H9 (cell line): ENCODE data around the gene DOCK1. TPM values are rescaled to one million over a fixed set of nuclear protein-coding genes. Genes with fewer than 3 reads are reported as not detected.

ENCODE experiments used
- DNase-seq: peaks from one replicate; pipeline ENCODE4 v3.0.0-alpha.2; 2017
- H2AFZ ChIP-seq: one replicate; pipeline ENCODE4 v1.6.1; 2013; ENCODE audit warnings: mild to moderate bottlenecking, low read length, control low read depth, moderate library complexity
- H2AK5ac ChIP-seq: 2 replicates; pipeline ENCODE4 v1.6.1; 2013; ENCODE audit warnings: low read length, control low read depth, mixed read lengths; ENCODE audit not compliant: insufficient read length
- H2BK120ac ChIP-seq: one replicate; pipeline ENCODE4 v1.6.1; 2013; ENCODE audit warnings: low read depth, mild to moderate bottlenecking, low read length, control low read depth, inconsistent platforms; ENCODE audit not compliant: poor library complexity, severe bottlenecking
- H2BK12ac ChIP-seq: 2 replicates; pipeline ENCODE4 v1.6.1; 2013; ENCODE audit warnings: low read length, control low read depth, mixed read lengths, low read depth; ENCODE audit not compliant: insufficient read length
- H2BK15ac ChIP-seq: 2 replicates; pipeline ENCODE4 v1.6.1; 2013; ENCODE audit warnings: low read depth, low read length, control low read depth
- H2BK20ac ChIP-seq: one replicate; pipeline ENCODE4 v1.6.1; 2013; ENCODE audit warnings: low read depth, mild to moderate bottlenecking, low read length, control low read depth, inconsistent platforms; ENCODE audit not compliant: poor library complexity, severe bottlenecking
- H2BK5ac ChIP-seq: 2 replicates; pipeline ENCODE4 v1.6.1; 2013; ENCODE audit warnings: low read length, control low read depth, mixed read lengths; ENCODE audit not compliant: insufficient read length
- H3K14ac ChIP-seq: 2 replicates; pipeline ENCODE4 v1.6.1; 2013; ENCODE audit warnings: low read length, control low read depth; ENCODE audit not compliant: insufficient read depth
- H3K18ac ChIP-seq: 2 replicates; pipeline ENCODE4 v1.6.1; 2013; ENCODE audit warnings: low read depth, mild to moderate bottlenecking, mixed read lengths, low read length, control low read depth; ENCODE audit not compliant: insufficient read length
- H3K23ac ChIP-seq: 2 replicates; pipeline ENCODE4 v1.6.1; 2013; ENCODE audit warnings: low read length, control low read depth, mixed read lengths, low read depth; ENCODE audit not compliant: insufficient read length
- H3K23me2 ChIP-seq: 2 replicates; pipeline ENCODE4 v1.6.1; 2013; ENCODE audit warnings: low read depth, mild to moderate bottlenecking, mixed read lengths, low read length, control low read depth; ENCODE audit not compliant: insufficient read length, poor library complexity, severe bottlenecking
- H3K27ac ChIP-seq: 2 replicates; pipeline ENCODE4 v1.5.1; 2013; ENCODE audit warnings: low read length, control low read depth, mixed read lengths, low read depth; ENCODE audit not compliant: insufficient read length
- H3K27me3 ChIP-seq: 2 replicates; pipeline ENCODE4 v1.6.1; 2013; ENCODE audit warnings: low read length, control low read depth, inconsistent platforms; ENCODE audit not compliant: insufficient read depth
- H3K4ac ChIP-seq: 2 replicates; pipeline ENCODE4 v1.6.1; 2013; ENCODE audit warnings: low read depth, mild to moderate bottlenecking, control low read depth, inconsistent platforms, low read length, moderate library complexity
- H3K4me1 ChIP-seq: 2 replicates; pipeline ENCODE4 v1.6.1; 2013; ENCODE audit warnings: low read length, control low read depth, inconsistent platforms; ENCODE audit not compliant: insufficient read depth
- H3K4me2 ChIP-seq: 2 replicates; pipeline ENCODE4 v1.6.1; 2013; ENCODE audit warnings: low read length, control low read depth, mixed read lengths; ENCODE audit not compliant: insufficient read length, insufficient read depth
- H3K56ac ChIP-seq: 2 replicates; pipeline ENCODE4 v1.6.1; 2013; ENCODE audit warnings: low read depth, mild to moderate bottlenecking, mixed read lengths, low read length, control low read depth; ENCODE audit not compliant: insufficient read length
- H3K79me1 ChIP-seq: 2 replicates; pipeline ENCODE4 v1.6.1; 2013; ENCODE audit warnings: low read depth, mild to moderate bottlenecking, moderate library complexity, low read length, control low read depth, inconsistent platforms; ENCODE audit not compliant: insufficient read depth, poor library complexity, severe bottlenecking
- H3K79me2 ChIP-seq: 2 replicates; pipeline ENCODE4 v1.6.1; 2013; ENCODE audit warnings: low read length, control low read depth, inconsistent platforms; ENCODE audit not compliant: insufficient read depth
- H3K9ac ChIP-seq: 2 replicates; pipeline ENCODE4 v1.6.1; 2013; ENCODE audit warnings: low read length, control low read depth, mixed read lengths; ENCODE audit not compliant: insufficient read length; ENCODE audit errors: extremely low read depth
- H3K9me3 ChIP-seq: one replicate; pipeline ENCODE4 v1.6.1; 2013; ENCODE audit warnings: low read depth, low read length, inconsistent platforms; ENCODE audit not compliant: control insufficient read depth
- H3T11ph ChIP-seq: one replicate; pipeline ENCODE4 v1.6.1; 2013; ENCODE audit warnings: mild to moderate bottlenecking, low read length, control low read depth, inconsistent platforms
- H4K20me1 ChIP-seq: one replicate; pipeline ENCODE4 v1.6.1; 2013; ENCODE audit not compliant: control insufficient read depth, insufficient read length, insufficient read depth
- H4K5ac ChIP-seq: 2 replicates; pipeline ENCODE4 v1.6.1; 2013; ENCODE audit warnings: low read depth, mild to moderate bottlenecking, mixed read lengths, low read length, control low read depth; ENCODE audit not compliant: insufficient read length
- H4K8ac ChIP-seq: replicated peaks from 2 replicates; pipeline ENCODE4 v1.6.1; 2013; ENCODE audit warnings: low read length, control low read depth, mixed read lengths, low read depth; ENCODE audit not compliant: insufficient read length
- H4K91ac ChIP-seq: 2 replicates; pipeline ENCODE4 v1.6.1; 2013; ENCODE audit warnings: low read depth, mild to moderate bottlenecking, moderate library complexity, mixed read lengths, low read length, control low read depth; ENCODE audit not compliant: insufficient read length
- H3K27ac Mint-ChIP-seq, 3 experiments: 2 replicates in 2 of 3; 3 replicates in 1 of 3; pipeline ENCODE4 v1.8.0; 2020 to 2021; ENCODE audit warnings: mixed read lengths in 3 of 3, mild to moderate bottlenecking in 1 of 3, moderate library complexity in 1 of 3
- H3K27me3 Mint-ChIP-seq: 2 replicates; pipeline ENCODE4 v1.8.0; 2021; ENCODE audit warnings: low read depth, mild to moderate bottlenecking, moderate library complexity, mixed read lengths
- H3K36me3 Mint-ChIP-seq, 3 experiments: 2 replicates in 2 of 3; 3 replicates in 1 of 3; pipeline ENCODE4 v1.8.0; 2020 to 2021; ENCODE audit warnings: low read depth in 3 of 3, mixed read lengths in 3 of 3; ENCODE audit not compliant: insufficient read depth in 1 of 3
- H3K4me1 Mint-ChIP-seq, 2 experiments: 2 replicates each; pipeline ENCODE4 v1.8.0; 2020; ENCODE audit warnings: mixed read lengths in 2 of 2
- H3K4me3 Mint-ChIP-seq, 2 experiments: 2 replicates in 1 of 2; 3 replicates in 1 of 2; pipeline ENCODE4 v1.8.0; 2020 to 2021; ENCODE audit warnings: mild to moderate bottlenecking in 2 of 2, mixed read lengths in 2 of 2, moderate library complexity in 1 of 2
- H3K9me3 Mint-ChIP-seq, 2 experiments: 2 replicates in 1 of 2; 3 replicates in 1 of 2; pipeline ENCODE4 v1.8.0; 2020; ENCODE audit warnings: mild to moderate bottlenecking in 2 of 2, mixed read lengths in 2 of 2, moderate library complexity in 1 of 2
- WGBS: extraction: QIAGEN DNeasy Blood & Tissue Kit; methylation state at CpG from one replicate; pipeline ENCODE4 v1.1.7; 2013; ENCODE audit warnings: missing lambda C conversion rate, low lambda C conversion rate, mixed read lengths; ENCODE audit not compliant: insufficient read length; ENCODE audit errors: extremely low coverage; 5-methylcytosine and 5-hydroxymethylcytosine counted together
- total RNA-seq: library from RNA; stranded (reverse); gene quantifications from 2 replicates; pipeline ENCODE4 v1.2.1, GENCODE V29; 2021
- TF ChIP-seq, protein P1 (sequence below): fragments of 200-600 bp; sonication (generic); conservative IDR thresholded peaks from 3 replicates; pipeline ENCODE4 v1.8.0; 2021; ENCODE audit warnings: antibody characterized with exemption, mild to moderate bottlenecking

The DOCK1 gene
- total RNA-seq, 1 experiment from 2014 or later: 57.0 TPM

GRCh38 chr10:127407551-127407950 is 502.3 kb downstream of the DOCK1 start:
- no peaks in the 10 kb centered on the region for H3K4me1 Mint-ChIP-seq
- H3K27ac Mint-ChIP-seq: no peak overlapping the region; a peak in 1 of 7 replicates
- Histone ChIP-seq H3K27me3 (no peaks in the 10 kb centered on the region), H3K23ac (no peak overlapping the region), H2AFZ (no peak overlapping the region), H4K91ac (no peak overlapping the region), H3T11ph (no peak overlapping the region), H3K27ac (no peak overlapping the region), H2BK5ac (no peak overlapping the region), H3K79me2 (no peaks in the 10 kb centered on the region), H2AK5ac (no peak overlapping the region), H3K4me1 (no peaks in the 10 kb centered on the region), H2BK120ac (no peak overlapping the region), H3K9me3 (no peaks in the 10 kb centered on the region), H3K4me2 (no peak overlapping the region), H3K9ac (no peak overlapping the region), H3K23me2 (no peaks in the 10 kb centered on the region), H3K79me1 (no peaks in the 10 kb centered on the region), H3K18ac (no peak overlapping the region), H4K8ac (no peak overlapping the region), H2BK20ac (no peak overlapping the region), H2BK15ac (no peak overlapping the region), H4K5ac (no peak overlapping the region), H4K20me1 (no peaks in the 10 kb centered on the region), H2BK12ac (no peak overlapping the region), H3K14ac (no peak overlapping the region), H3K56ac (no peak overlapping the region), H3K4ac (no peak overlapping the region)
- no peak overlapping the region for H3K4me3 Mint-ChIP-seq
- peaks cover 9 to 18% (median 12%) of the 10 kb centered on the region in 3 experiments; a peak in 6 of 7 replicates for H3K36me3 Mint-ChIP-seq
- WGBS: no CpG with 5 or more reads among the region's 6 CpGs
- no peaks in the 10 kb centered on the region for H3K9me3 Mint-ChIP-seq
- TF ChIP-seq, protein P1, sequence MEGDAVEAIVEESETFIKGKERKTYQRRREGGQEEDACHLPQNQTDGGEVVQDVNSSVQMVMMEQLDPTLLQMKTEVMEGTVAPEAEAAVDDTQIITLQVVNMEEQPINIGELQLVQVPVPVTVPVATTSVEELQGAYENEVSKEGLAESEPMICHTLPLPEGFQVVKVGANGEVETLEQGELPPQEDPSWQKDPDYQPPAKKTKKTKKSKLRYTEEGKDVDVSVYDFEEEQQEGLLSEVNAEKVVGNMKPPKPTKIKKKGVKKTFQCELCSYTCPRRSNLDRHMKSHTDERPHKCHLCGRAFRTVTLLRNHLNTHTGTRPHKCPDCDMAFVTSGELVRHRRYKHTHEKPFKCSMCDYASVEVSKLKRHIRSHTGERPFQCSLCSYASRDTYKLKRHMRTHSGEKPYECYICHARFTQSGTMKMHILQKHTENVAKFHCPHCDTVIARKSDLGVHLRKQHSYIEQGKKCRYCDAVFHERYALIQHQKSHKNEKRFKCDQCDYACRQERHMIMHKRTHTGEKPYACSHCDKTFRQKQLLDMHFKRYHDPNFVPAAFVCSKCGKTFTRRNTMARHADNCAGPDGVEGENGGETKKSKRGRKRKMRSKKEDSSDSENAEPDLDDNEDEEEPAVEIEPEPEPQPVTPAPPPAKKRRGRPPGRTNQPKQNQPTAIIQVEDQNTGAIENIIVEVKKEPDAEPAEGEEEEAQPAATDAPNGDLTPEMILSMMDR: no peak
- no peak for DNase-seq
- no peaks in the 10 kb centered on the region for H3K27me3 Mint-ChIP-seq
